Dedifferentiated amniotic fluid mesenchymal stem cell (primary cell): ENCODE data around the gene EXOC3L2.

ENCODE experiments used
- DNase-seq: peaks from one replicate; pipeline ENCODE4 v3.0.0-alpha.2; 2016; ENCODE audit errors: extremely low spot score

The EXOC3L2 gene

DNA sequence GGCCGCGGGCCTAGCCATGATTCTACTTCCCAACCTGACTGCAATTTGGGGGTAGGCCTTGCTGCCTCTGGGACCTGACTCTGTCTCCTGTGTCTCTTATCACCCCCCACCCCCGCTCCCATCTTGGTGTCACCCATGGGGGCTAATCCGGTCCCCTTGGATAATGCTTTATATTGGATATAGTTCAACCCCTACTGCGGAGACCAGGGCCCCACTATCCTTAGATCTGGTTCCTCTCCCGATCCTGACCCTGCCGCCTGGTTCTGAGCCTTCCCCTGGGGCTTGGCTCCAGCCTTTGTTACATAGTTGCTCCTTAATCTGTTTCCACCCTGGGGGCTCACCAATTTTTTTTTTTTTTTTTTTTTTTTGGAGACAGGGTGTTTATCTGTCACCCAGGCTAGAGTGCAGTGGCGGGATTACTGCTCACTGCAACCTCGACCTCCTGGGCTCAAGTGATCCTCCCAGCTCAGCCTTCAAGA, 65.3 kb downstream of the EXOC3L2 start:
- no peak for DNase-seq

DNA sequence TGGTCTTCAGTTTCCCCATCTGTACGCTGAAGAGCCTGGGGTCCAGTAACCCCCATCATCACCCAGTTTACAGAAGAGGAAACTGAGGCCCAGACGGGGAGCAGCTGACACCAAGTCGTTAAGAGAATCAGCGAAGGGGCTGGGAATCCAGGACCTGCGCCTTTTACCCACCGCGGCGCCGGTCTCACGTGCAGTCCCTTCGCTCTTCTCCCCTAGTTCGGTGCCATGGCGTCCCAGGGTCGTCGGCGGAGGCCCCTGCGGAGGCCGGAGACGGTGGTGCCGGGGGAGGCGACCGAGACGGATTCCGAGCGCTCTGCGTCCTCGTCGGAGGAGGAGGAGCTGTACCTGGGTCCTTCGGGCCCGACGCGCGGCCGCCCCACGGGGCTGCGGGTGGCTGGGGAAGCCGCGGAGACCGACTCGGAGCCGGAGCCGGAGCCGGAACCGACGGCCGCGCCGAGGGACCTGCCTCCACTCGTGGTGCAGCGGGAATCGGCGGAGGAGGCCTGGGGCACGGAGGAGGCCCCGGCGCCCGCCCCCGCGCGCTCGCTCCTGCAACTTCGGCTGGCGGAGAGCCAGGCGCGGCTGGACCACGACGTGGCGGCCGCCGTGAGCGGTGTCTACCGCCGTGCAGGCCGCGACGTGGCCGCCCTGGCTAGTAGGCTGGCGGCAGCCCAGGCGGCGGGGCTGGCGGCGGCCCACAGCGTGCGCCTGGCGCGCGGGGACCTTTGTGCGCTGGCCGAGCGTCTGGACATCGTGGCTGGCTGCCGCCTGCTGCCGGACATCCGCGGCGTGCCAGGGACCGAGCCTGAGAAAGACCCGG, 65.9 kb downstream of the EXOC3L2 start:
- no peak for DNase-seq

DNA sequence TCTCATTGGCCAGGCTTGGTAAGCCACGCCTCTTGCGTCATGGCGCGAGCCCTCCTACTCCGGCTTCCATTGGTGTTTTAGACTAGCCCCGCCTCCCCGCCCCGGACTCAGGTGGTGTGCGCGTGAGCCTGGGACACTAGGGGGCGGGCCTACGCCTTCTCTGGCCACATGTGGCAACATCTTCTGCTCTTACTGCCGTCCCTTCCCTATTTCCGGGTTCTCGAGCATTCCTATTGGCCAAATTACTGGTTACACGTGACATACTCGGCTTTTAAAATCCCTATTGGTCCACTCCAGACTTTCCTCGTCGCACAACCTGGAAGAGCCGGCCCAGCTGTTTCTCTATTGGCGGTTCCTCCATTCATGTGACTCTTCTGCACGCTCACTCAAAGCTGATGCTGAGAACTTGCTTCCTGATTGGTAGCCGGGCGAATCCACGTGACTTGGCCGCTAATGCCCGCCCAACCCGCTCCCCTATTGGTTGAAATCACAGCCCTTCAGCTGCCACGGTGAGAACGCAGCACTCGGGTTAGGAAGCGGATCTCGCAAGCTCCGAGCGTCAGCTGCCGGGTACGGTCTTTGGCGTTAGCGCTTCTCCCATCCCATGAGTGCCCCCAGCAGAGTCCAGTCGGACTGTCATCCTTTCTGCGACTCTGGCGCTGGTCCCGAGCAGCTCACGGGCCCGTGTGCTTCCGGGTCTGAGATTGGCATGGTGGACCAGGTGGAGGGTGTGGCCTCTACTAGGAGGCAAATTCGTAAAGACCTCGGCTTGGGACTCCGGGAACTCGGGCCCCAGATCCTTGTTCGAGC, 66.7 kb downstream of the EXOC3L2 start, which contains the start of gene BLOC1S3:
BLOC1S3 (plus strand) TSS at position 523 of the 810 bp plus-strand sequence. CDS start 513 bp downstream, outside the sequence.
- peak; percentile 100 for DNase-seq

DNA sequence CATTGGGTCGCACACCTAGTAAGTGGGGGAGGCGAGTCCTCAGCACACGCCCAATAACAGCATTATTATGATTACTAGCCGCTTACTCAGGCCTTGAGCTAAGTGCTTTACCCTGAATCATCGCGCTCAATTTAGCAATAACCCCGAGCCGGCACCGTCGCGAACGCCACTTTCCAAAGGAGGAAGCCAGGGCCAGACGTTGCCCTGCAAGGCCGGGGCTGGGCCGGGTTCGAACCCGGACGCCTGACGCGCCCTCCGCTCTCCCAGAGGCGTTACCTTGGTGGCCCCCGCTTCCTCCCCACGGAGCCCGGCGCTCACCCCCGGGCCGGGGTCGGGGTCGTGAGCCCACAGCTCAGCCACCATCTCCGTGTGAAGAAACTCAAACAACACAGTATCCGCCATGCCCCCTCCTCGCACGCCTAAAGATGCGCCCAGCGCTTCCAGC, 67.4 kb downstream of the EXOC3L2 start, which contains the start of gene TRAPPC6A:
TRAPPC6A (minus strand) TSS at position 421 of the 445 bp plus-strand sequence; CDS start at position 402, 19 bp downstream.
- DNase-seq = no peak

DNA sequence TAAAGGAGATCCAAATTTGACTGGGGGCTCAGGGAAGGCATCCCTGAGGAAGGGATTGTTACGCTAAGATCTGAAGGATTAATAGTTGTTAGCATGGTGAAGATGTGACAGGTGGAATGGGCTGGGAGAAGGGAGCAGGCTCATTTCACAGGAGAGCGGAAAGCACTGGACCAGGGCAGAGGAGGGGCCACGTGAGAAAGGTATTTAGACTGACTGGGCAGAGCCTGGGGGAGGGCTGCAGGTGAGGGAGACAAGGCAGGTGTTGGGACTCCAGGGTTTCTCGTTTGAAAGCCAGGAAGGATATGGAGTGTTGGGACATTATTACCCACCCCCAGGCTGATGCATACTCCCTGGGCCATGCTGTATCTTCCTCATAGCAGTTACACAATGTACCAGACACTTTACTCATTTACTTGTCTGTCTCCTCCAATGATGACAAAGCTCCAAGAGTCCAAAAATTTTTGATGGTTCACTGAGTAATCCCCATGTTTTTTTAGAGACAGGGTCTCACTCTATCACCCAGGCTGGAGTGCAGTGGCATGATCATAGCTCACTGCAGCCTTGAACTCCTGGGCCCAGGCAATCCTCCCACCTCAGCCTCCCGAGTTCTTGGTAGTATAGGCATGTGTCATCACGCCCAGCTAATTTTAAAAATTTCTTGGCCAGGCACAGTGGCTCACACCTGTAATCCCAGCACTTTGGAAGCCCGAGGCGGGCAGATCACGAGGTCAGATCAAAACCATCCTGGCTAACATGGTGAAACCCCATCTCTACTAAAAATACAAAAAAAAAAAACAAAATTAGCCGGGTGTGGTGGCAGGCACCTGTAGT, 69.5 kb downstream of the EXOC3L2 start:
- no peak for DNase-seq

DNA sequence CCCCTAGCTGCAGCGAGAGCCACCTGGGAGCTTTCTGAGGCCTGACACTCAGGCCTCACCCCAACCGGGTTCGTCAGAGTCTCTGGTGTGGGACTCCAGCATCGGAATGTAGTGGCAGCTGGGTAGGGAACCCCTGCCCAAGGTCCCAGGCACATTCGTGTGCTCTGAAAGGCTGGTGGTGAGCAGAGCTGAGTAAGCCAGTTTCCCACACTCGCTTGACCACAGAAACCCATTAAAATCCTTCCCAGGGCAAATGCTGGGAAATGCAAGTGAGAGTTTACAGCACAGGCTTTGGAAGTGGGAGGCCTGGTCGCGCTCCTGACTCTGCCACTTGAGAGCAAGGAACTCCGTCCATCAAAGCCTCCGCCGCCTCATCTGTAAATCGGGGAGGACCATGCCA, 71.4 kb downstream of the EXOC3L2 start:
- no peak for DNase-seq

DNA sequence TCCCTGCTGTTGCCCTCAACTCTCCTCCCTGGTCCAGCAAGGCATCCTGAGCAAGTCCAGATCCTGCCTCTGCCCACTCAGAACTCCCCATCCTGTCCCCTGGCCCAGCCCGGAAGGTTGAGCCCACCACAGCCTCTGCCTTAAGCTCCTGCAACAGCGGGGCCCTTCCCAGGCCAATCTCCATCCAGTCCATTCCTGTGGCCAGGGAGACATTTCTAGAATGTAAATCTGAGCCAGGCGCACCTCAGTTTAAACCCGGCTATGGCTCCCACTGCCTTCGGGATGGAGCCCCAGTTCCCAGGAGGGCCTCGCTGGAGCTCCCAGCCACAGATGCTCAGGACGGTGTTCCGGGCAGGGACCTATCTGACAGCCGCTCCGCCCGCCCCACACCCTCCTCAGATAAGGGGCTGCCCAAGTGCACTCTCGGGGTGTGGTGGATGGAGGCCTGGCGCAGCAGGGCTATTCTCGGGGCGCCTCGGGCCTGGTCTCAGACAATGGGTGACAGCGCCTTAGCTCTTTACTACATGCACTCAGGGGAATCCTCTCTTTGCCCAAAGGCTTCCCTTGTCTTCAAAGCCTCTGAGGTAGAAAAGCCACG, 72.5 kb downstream of the EXOC3L2 start:
- no peak for DNase-seq

DNA sequence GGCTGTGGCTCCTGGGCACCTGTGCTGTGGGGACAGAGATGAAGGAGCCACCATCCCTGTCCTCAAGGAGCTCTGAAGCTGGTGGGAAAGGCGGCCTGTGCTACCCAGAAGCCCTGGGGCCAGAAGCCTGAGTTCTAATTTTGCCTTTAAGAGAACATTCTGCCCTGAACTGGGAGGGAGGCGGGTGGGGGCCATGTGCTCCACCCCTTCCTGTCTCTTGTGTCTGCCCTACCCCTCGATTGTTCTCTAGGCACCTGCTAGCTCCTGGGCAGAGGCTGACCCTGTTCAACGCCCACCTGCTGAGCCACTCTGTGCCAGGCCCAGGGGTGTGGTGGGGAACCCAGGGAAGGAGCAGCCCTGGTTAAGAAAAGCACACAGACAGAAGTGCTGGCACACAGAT, 73.0 kb downstream of the EXOC3L2 start:
- DNase-seq = no peak

DNA sequence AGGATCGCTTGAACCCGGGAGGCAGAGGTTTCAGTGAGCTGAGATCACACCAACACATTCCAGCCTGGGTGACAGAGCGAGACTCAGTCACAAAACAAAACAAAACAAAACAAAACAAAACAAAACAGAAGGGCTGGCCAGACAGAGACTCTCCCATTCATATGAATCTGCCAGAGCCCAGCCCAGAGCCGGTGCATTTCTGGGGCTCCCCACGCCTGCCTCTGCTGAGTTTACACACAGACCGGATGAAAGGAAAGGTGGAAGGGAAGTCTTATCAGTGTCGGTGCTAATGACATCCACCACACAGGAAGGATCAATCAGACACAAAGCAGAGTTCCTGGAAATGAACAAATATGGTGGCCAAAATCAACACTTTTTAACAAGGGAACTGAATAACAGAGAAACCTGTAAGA, 74.0 kb downstream of the EXOC3L2 start:
- no peak for DNase-seq

DNA sequence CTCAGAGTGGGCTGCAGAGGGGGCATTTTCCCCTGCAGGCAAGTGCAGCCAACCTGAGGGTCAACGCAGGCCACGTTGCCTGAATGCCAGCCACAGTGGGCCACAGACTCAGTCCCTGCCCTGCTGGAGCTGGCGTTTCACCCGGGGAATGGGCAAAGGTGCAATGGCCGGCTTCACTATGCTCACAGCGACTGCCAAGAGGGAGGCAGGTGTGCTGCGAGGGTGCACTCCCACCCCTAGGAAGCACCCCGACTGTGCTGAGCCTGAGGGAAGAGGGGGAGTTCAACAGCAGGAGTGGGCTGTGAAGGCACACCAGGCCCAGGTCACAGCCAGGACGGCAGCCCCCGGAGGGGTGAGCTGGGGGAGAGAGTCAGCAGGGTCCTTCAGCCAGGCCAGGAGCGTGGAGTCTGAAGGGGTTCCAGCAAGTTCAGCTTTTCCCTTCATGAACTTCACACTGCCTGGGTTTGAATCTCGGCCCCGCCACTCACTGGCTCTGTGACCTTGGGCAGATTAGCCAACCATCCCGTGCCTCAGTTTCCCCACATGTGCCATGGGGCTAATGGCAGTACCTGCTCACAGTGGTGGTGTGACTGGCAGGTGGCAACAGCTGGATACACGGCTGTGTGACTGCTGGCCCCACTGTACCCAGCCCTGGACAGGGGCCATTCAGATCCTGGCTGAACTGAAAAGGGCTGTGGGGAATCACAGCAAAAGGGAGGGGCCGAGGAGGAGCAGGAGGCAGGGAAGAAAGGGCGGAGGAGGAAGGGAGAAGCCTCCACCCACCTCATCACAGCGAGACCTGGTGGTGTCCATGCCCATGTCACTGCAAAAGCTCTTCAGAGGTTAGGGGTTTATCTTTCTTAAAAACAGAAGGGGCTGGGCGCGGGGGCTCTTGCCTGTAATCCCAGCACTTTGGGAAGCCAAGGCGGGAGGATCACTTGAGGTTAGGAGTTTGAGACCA, 74.8 kb downstream of the EXOC3L2 start:
- no peak for DNase-seq

DNA sequence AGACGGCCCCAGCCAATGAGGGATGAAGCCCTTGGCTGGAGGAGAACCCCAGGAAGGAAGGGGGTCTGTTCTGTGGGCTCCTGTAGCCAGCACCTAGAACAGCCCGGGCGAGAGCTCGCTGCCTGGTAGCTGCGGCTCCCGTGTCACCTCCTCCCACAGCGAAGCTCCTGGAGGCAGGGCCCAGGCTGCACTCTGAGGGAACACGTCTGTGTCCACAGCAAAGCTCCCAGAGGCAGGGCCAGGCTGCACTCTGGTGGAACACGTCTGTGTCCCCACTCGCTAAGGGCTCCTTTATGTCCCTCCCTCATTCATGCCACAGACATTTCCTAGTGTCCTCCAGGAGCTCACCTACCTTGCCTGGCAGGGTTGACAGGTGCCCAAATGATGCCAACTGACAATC, 75.6 kb downstream of the EXOC3L2 start:
- DNase-seq = no peak

DNA sequence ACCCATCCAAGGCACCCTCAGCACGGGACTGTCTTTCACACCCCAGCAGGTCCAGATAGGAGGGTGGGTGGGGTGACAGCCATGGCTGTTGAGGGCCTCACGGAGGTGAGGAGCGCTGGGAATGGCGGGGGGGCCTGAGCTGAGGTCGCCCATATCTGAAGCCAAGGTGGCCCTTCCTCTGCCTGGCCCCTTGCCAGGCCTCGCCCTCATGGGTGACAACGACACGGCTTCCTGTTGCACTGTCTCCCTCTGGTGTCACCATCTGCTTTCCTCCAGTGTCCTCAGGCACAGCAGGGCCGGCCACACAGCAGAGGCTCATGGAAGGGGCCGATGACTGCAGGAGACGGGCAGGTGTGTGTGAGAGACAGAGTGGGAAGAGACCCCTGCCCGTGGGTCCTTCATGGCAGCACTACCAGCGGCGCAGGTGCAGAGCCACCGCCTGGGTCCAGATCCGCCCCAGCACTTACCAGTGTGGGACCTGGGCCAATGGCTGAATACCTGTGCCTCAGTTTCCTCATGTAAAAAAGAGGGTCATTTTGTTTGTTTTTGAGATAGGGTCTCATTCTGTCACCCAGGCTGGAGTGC, 76.3 kb downstream of the EXOC3L2 start:
- no peak for DNase-seq

DNA sequence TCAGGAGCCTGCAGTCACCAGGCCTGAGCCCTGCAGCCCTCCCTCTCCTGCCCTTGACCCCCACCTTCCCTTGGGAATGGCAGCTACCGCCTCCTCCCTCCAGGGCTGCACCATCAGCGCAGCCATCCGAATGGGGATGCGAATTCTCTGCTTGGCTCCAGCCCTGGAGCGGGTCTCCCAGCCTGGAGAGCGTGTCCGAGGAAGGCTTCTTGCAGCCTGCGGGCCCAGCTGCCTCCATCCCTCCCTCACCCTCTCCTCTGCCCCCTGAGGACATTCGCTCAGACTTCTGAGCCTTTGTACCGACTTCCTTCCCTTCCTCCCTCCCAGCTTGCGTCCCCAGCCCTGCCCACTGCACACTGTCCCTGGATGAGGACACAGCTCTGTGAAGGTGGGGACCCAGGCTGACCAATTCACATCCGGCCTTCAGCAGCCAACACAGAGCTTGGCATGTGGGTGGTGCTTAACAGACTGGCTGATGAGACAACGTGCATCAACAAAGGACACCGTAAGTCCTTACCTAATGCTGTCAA, 78.4 kb downstream of the EXOC3L2 start:
- DNase-seq = no peak

DNA sequence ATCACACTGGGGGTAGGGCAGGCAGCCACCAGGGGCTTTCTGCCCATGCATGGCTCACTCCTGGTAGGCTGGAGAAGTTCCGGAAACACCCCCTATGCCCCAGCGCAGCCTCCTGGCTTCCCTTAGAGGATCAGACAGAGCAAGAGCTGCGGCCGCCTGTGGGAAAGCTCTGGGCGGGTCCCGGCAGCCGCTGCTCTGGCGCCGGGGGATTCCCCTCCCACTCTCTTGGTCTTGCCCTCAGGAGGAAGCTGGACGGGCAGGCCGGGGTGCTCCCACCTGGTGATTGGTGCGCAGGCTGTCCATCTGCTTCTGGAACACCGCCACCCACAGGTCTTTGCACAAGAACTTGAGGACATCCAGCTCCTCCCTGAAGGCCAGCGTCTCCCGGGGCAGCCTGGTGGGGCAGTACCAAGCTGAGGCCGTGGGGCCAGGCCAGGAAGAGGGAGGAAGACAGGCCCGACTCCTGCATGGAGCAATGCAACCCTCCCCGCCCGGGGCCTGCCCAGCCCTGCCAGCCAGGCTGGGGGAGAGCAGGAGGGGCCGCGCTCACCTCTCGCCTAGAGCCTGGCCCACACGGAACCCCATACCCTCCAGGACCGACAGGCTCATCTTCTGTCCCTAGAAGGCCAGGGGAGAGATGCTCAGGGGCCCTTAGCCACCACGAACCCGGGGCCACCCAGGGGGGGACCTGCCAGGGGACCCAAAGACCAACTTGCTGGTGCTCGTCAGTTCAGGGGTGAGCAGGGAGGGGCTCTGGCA, 80.5 kb downstream of the EXOC3L2 start:
- no peak for DNase-seq

DNA sequence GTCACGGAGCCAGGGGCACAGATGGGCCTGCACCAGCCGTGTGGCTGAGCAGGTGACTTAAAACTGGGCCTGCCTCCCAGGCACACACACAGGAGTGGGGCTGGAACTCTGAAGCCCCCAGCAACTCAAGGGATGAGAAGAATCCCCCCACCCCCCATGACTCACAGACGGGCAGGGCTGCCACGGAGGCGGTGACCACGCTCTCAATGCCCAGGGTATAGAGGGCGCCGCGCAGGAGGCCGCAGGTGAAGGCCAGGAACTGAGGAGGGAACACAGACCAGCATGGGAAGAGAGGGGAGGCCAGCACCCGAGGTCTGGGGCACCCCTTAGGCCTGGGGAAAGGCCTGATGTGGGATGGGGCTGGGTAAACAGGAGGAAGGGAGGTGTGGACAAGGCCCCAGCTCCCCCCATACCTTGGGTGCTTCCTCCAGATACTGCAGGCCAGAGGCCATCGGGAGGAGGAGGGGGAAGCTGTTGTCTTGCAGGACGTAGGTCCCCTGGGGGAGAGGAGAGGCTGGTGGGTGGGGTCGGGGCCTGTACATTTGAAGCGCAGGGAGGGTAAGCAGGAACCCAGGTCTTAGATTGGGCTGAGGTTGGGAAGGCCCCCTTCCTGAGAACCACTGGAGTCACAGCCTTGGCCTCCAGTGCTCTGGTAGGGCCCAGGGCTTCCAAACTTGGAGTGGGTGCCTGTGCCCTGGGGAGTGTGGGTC, 81.3 kb downstream of the EXOC3L2 start:
- DNase-seq = no peak

DNA sequence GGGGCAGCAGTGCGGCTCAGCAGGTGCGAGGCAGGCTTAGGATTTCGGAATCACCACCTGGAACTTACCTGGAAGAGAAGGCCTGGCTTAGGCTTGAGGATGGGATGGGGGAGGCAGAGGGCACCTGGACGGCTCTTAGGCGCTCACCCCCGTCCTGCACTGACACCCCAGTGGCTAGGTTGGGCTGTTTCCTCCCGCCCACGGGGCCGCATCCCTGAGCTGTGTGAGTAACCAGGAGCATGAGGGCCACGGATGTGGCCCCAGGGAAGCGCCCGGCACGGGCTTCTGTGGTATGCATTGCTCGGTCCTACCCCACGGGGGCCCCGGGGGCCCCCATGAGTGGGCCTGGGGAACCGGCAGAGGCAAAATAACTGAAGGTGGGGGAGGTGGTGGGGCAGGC, 82.1 kb downstream of the EXOC3L2 start:
- no peak for DNase-seq

DNA sequence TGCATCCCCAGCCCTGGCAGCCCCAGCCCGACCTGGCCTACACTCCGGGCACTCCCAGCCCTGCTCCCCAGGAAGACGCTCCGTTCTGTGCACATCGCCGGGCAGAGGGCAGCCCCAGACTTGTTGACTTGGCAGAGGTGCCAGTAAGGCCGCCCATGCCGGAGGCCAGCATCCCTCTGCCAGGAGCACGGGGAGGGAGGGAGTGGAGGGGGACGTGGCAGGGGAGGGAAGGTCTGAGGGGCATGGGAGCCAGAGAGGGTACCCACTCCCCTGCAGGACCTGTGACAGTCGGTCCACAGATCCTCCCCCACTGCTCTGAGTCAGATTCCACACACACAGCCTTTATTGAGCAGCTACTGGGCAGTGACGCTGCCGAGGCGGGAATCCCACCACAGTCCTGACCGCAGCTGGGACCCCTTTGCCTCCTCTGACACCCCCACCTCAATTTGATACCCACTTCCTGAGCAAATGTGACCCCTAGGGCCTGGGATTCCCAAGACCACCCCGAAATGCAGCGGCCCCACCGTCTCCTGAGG, 82.5 kb downstream of the EXOC3L2 start:
- DNase-seq = no peak
